DOHH2 (cell line): ENCODE results near the gene DENND1A.
A peak's percentile ranks its signal among the peaks of the same experiment; 100 is the strongest.

Experiments
- H3F3A ChIP-seq: fragments of 200-600 bp; sonication (generic), shearing (Covaris generic); 2 replicates; pipeline ENCODE4 v1.6.0; 2016; ENCODE audit warnings: antibody characterized with exemption, mild to moderate bottlenecking; ENCODE audit not compliant: control insufficient read depth, insufficient read depth
- H3K27ac ChIP-seq: fragments of 200-600 bp; sonication (generic); 2 replicates; pipeline ENCODE4 v1.5.1; 2014; ENCODE audit warnings: low read depth, mild to moderate bottlenecking, low read length, moderate library complexity
- H3K27me3 ChIP-seq: fragments of 200-600 bp; sonication (generic); 2 replicates; pipeline ENCODE4 v1.6.1; 2014; ENCODE audit warnings: mild to moderate bottlenecking, low read length, mixed read lengths; ENCODE audit not compliant: control insufficient read depth
- H3K36me3 ChIP-seq: fragments of 200-600 bp; sonication (generic); 2 replicates; pipeline ENCODE4 v1.6.1; 2014; ENCODE audit warnings: mild to moderate bottlenecking, low read length, moderate library complexity, mixed read lengths; ENCODE audit not compliant: control insufficient read depth
- H3K4me1 ChIP-seq: fragments of 200-600 bp; sonication (generic); 2 replicates; pipeline ENCODE4 v1.6.1; 2014; ENCODE audit warnings: mild to moderate bottlenecking, low read length, mixed read lengths; ENCODE audit not compliant: control insufficient read depth
- H3K4me2 ChIP-seq: fragments of 200-600 bp; sonication (generic); 2 replicates; pipeline ENCODE4 v1.6.0; 2014; ENCODE audit warnings: mild to moderate bottlenecking, low read length, moderate library complexity
- H3K4me3 ChIP-seq: fragments of 200-600 bp; sonication (generic); 2 replicates; pipeline ENCODE4 v1.5.1; 2014; ENCODE audit warnings: mild to moderate bottlenecking, low read length, mixed read lengths
- H3K79me2 ChIP-seq: fragments of 200-600 bp; sonication (generic); 2 replicates; pipeline ENCODE4 v1.6.1; 2014; ENCODE audit warnings: mild to moderate bottlenecking, low read length, mixed read lengths; ENCODE audit not compliant: control insufficient read depth
- H3K9me2 ChIP-seq: fragments of 200-600 bp; sonication (generic); replicated peaks from 2 replicates; pipeline ENCODE4 v1.6.1; 2014; ENCODE audit warnings: mild to moderate bottlenecking, low read length, mixed read lengths; ENCODE audit not compliant: control insufficient read depth
- H3K9me3 ChIP-seq: fragments of 200-600 bp; sonication (generic); 2 replicates; pipeline ENCODE4 v1.6.1; 2014; ENCODE audit warnings: antibody characterized with exemption, low read length, mixed read lengths; ENCODE audit not compliant: control insufficient read depth, insufficient read depth
- H4K20me1 ChIP-seq: fragments of 200-600 bp; sonication (generic); 2 replicates; pipeline ENCODE4 v1.6.0; 2014; ENCODE audit warnings: low read depth, mild to moderate bottlenecking, antibody characterized with exemption, low read length, moderate library complexity; ENCODE audit not compliant: control insufficient read depth, insufficient read depth
- EZH2phosphoT487 ChIP-seq: fragments of 200-600 bp; sonication (generic); IDR thresholded peaks from 2 replicates; pipeline ENCODE4 v1.6.1; 2017; ENCODE audit warnings: borderline replicate concordance, mild to moderate bottlenecking, antibody characterized with exemption, low read length, moderate library complexity, mixed read lengths
- TF ChIP-seq, protein P1 (sequence below): fragments of 200-600 bp; sonication (generic); IDR thresholded peaks from one replicate; pipeline ENCODE4 v1.5.1; 2014; ENCODE audit warnings: antibody characterized with exemption, mild to moderate bottlenecking, low read depth, low read length; ENCODE audit not compliant: poor library complexity, severe bottlenecking

Gene DENND1A

DNA sequence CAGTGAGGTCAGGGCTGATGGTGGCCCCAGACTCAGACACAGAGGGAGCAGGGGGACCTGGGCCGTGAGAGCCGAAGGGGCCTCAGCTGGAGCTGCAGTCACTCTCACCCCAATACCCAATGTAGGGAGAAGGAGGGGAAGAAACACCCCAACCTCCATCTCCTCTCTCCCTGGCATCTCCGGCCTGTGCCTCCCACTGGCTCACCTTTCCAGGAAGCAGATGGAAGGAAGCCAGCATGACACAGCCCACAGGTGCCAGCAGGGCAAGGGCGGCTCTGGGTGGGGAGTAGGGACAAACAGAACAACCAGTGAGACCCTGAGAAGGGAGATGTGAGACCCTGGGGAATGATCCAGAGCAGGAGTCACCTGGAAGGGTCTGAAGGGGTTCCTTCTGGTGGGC is 576.9 kb downstream of the DENND1A start:
- Histone ChIP-seq H3F3A (peaks cover 11% of the 10 kb centered on the region), H3K4me2 (no peak overlapping the region), H3K9me3 (no peaks in the 10 kb centered on the region), H3K27me3 (no peaks in the 10 kb centered on the region), H3K4me1 (peaks cover 29% of the 10 kb centered on the region), H4K20me1 (no peaks in the 10 kb centered on the region), H3K4me3 (no peak overlapping the region), H3K9me2 (no peaks in the 10 kb centered on the region), H3K27ac (no peak overlapping the region), H3K36me3 (no peaks in the 10 kb centered on the region), H3K79me2 (no peaks in the 10 kb centered on the region)
- TF ChIP-seq, protein P1, sequence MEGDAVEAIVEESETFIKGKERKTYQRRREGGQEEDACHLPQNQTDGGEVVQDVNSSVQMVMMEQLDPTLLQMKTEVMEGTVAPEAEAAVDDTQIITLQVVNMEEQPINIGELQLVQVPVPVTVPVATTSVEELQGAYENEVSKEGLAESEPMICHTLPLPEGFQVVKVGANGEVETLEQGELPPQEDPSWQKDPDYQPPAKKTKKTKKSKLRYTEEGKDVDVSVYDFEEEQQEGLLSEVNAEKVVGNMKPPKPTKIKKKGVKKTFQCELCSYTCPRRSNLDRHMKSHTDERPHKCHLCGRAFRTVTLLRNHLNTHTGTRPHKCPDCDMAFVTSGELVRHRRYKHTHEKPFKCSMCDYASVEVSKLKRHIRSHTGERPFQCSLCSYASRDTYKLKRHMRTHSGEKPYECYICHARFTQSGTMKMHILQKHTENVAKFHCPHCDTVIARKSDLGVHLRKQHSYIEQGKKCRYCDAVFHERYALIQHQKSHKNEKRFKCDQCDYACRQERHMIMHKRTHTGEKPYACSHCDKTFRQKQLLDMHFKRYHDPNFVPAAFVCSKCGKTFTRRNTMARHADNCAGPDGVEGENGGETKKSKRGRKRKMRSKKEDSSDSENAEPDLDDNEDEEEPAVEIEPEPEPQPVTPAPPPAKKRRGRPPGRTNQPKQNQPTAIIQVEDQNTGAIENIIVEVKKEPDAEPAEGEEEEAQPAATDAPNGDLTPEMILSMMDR, result no peak
- no peak for TF ChIP-seq EZH2phosphoT487

DNA sequence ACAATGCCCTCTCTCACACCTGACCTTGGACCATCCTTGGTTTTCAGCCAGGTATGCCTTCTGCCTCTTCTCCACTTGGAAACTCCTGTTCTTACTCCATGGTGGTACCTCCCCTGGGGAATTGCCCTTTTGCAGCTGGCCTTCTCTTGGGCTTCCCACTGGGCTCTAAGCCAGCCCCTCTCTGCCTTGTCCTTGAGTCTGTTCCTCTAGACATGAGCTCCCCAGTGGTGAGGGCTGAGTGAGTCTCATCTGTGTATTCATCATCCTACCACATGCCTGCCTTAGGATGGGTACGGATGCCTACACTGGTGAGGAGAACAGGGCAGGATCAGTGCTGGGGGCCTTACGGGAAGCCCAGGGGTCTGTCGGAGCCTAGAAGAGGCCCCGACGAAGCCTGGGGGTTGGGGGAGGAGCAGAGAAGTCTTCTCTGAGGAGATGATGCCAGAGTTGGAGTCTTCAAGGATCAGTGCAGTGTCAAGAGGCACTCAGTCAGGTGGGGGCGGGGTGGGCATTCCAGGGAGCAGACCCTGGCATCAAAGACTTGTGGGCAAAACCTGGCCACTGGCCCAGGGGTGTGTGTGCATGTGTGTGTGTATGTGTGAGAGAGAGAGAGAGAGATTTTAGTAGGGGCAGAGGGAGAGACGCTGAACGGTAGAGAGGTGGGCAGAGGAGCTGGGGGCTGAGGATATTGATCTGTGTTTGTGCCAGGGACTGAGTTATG is 579.2 kb downstream of the DENND1A start:
- no peaks in the 10 kb centered on the region for H3K27me3 ChIP-seq
- H3K4me1 ChIP-seq, result peaks cover 51% of the 10 kb centered on the region
- no peaks in the 10 kb centered on the region for H3K9me3 ChIP-seq
- H3K4me3 ChIP-seq, result no peak overlapping the region
- no peaks in the 10 kb centered on the region for H4K20me1 ChIP-seq
- peaks cover 21% of the 10 kb centered on the region for H3F3A ChIP-seq
- peaks cover 17% of the 10 kb centered on the region for H3K79me2 ChIP-seq
- no peaks in the 10 kb centered on the region for H3K36me3 ChIP-seq
- H3K27ac ChIP-seq, result no peak overlapping the region
- TF ChIP-seq EZH2phosphoT487, result no peak
- no peaks in the 10 kb centered on the region for H3K9me2 ChIP-seq
- no peak overlapping the region for H3K4me2 ChIP-seq

DNA sequence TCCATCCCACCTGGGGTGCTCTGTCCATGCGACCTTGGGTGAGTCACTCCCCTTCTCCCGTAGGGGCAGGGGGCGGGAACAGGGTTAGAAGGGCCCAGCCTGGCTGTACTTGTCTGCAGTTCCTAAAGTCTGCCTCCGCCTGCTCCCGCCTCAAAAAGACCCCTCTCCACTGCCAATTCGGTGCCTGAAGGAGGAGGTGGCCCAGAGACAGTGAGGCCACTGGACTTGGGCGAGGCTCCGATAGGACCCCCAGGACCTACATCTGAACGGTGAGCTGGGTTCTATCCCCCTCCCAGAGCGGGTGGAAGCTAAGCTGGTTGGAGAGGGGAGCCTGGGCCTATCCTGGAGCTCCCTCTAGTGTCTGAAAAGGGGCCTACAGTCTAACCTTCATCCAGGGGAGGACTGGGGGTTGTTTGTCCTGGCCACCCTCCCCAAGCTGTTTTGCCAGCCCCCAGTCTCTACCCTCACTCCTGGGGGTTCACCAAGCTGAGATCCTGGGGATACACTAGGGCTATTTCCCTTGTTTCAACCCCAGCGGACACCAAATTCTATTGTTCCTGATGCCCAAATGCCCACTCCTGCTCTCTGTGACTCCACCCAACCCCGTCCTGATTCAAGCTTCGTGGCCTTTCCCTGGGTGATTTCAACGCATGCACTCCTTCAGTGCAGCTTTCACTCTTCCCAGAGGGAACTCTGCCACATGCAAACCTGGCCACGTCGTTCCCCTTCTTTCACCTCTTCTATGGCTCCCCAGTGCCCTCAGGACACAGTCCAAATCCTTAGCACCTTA is 580.0 kb downstream of the DENND1A start:
- H3K27me3 ChIP-seq, result no peaks in the 10 kb centered on the region
- 0 out of 2 replicates have a peak overlapping the region, but pooled peaks have one; percentile 22 for H3K4me3 ChIP-seq
- no peaks in the 10 kb centered on the region for H3K9me3 ChIP-seq
- H3K4me1 ChIP-seq, result peaks cover 60% of the 10 kb centered on the region
- H3K27ac ChIP-seq, result no peak overlapping the region
- no peaks in the 10 kb centered on the region for H3K36me3 ChIP-seq
- peak overlapping the region; percentile 63 for H3K4me2 ChIP-seq
- H3K9me2 ChIP-seq, result no peaks in the 10 kb centered on the region
- no peaks in the 10 kb centered on the region for H4K20me1 ChIP-seq
- peaks cover 28% of the 10 kb centered on the region for H3F3A ChIP-seq
- peaks cover 19% of the 10 kb centered on the region for H3K79me2 ChIP-seq
- TF ChIP-seq, protein P1, result peak; percentile 95
- TF ChIP-seq EZH2phosphoT487, result no peak

DNA sequence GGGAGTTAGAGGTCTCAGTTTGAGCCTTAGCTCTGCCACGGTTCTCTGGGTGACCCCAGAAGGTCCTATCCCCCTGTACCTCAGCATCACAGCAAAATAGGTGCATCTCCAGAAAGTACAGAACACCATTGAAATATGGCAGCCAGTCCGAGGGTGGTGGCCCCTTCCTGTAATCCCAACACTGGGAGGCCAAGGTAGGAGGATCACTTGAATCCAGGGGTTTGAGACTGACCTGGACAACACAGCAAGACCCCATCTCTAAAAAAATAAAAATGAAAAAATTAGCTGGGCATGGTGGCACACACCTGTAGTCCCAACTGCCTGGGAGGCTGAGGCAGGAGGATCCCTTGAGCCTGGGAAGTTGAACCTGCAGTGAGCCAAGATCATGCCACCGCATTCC is 580.9 kb downstream of the DENND1A start:
- peaks cover 33% of the 10 kb centered on the region for H3F3A ChIP-seq
- H3K9me3 ChIP-seq, result no peaks in the 10 kb centered on the region
- peak overlapping the region; percentile 38 for H3K27ac ChIP-seq
- TF ChIP-seq, protein P1, result no peak
- no peak for TF ChIP-seq EZH2phosphoT487
- no peaks in the 10 kb centered on the region for H3K27me3 ChIP-seq
- H3K4me1 ChIP-seq, result peaks cover 63% of the 10 kb centered on the region
- no peaks in the 10 kb centered on the region for H3K36me3 ChIP-seq
- H3K4me2 ChIP-seq, result no peak overlapping the region
- H3K79me2 ChIP-seq, result peaks cover 25% of the 10 kb centered on the region
- H4K20me1 ChIP-seq, result no peaks in the 10 kb centered on the region
- H3K9me2 ChIP-seq, result no peaks in the 10 kb centered on the region
- H3K4me3 ChIP-seq, result no peak overlapping the region
